Activated CD4-positive, CD25-positive, alpha-beta regulatory T cell treated with anti-CD3 and anti-CD28 coated beads, Interleukin-2, amount 50 U/mL, for 72 hours (primary cell): ENCODE measurements around the gene SLC35F1.
"Not testable (repeated sequence)": the region's sequence is repeated elsewhere in the genome, so short reads cannot be mapped to it uniquely, and the experiment has no call there.

Experiments
- DNase-seq: peaks from one replicate; pipeline ENCODE4 v3.0.0; 2021

Gene SLC35F1

GRCh38 chr6:117928833-117929232 lies 21.8 kb downstream of the SLC35F1 start:
- no peak for DNase-seq

- DNase-seq: no peak
These were observed 22.4 kb downstream of the SLC35F1 start for GRCh38 chr6:117929501-117929900.

- DNase-seq: no peak
These were observed 23.6 kb downstream of the SLC35F1 start for GRCh38 chr6:117930645-117931044.

GRCh38 chr6:117932001-117932400 lies 24.9 kb downstream of the SLC35F1 start:
- no peak for DNase-seq

- DNase-seq: no peak
These were observed 25.6 kb downstream of the SLC35F1 start for GRCh38 chr6:117932676-117933075.

GRCh38 chr6:117933471-117933870 lies 26.4 kb downstream of the SLC35F1 start:
- DNase-seq: no peak

GRCh38 chr6:117938311-117938995 lies 31.4 kb downstream of the SLC35F1 start:
- DNase-seq: no peak

- no peak for DNase-seq
These were observed 40.2 kb downstream of the SLC35F1 start for GRCh38 chr6:117947234-117947633.

GRCh38 chr6:117951783-117952182 lies 44.7 kb downstream of the SLC35F1 start:
- no peak for DNase-seq

- DNase-seq: no peak
These were observed 48.7 kb downstream of the SLC35F1 start for GRCh38 chr6:117955684-117956256.

- DNase-seq: no peak
These were observed 49.3 kb downstream of the SLC35F1 start for GRCh38 chr6:117956386-117956785.

GRCh38 chr6:117958536-117958935 lies 51.5 kb downstream of the SLC35F1 start:
- no peak for DNase-seq

GRCh38 chr6:117960877-117961276 lies 53.8 kb downstream of the SLC35F1 start:
- DNase-seq: no peak

GRCh38 chr6:117961301-117961700 lies 54.2 kb downstream of the SLC35F1 start:
- no peak for DNase-seq

GRCh38 chr6:117965763-117966162 lies 58.7 kb downstream of the SLC35F1 start:
- not testable (repeated sequence) for DNase-seq

- DNase-seq: no peak
These were observed 64.6 kb downstream of the SLC35F1 start for GRCh38 chr6:117971637-117972036.

GRCh38 chr6:117974914-117975627 lies 68.0 kb downstream of the SLC35F1 start:
- DNase-seq: no peak

GRCh38 chr6:117976030-117976651 lies 69.1 kb downstream of the SLC35F1 start:
- no peak for DNase-seq

GRCh38 chr6:117985916-117986315 lies 78.9 kb downstream of the SLC35F1 start:
- DNase-seq: no peak

GRCh38 chr6:117986396-117986795 lies 79.3 kb downstream of the SLC35F1 start:
- no peak for DNase-seq

- no peak for DNase-seq
These were observed 82.0 kb downstream of the SLC35F1 start for GRCh38 chr6:117989086-117989485.

- DNase-seq: no peak
These were observed 83.1 kb downstream of the SLC35F1 start for GRCh38 chr6:117990151-117990550.

GRCh38 chr6:117992856-117993255 lies 85.8 kb downstream of the SLC35F1 start:
- no peak for DNase-seq

- no peak for DNase-seq
These were observed 105.9 kb downstream of the SLC35F1 start for GRCh38 chr6:118012944-118013343.
